ENCODE data around the gene ZDHHC4.
"Not testable (repeated sequence)": the region's sequence is repeated elsewhere in the genome, so short reads cannot be mapped to it uniquely, and the experiment has no call there.

ZDHHC4 gene

GRCh38 chr7:6562106-6562505 is 15.1 kb upstream of the ZDHHC4 start:
- no peak for DNase-seq (ENCODE audit: low read depth)

DNA sequence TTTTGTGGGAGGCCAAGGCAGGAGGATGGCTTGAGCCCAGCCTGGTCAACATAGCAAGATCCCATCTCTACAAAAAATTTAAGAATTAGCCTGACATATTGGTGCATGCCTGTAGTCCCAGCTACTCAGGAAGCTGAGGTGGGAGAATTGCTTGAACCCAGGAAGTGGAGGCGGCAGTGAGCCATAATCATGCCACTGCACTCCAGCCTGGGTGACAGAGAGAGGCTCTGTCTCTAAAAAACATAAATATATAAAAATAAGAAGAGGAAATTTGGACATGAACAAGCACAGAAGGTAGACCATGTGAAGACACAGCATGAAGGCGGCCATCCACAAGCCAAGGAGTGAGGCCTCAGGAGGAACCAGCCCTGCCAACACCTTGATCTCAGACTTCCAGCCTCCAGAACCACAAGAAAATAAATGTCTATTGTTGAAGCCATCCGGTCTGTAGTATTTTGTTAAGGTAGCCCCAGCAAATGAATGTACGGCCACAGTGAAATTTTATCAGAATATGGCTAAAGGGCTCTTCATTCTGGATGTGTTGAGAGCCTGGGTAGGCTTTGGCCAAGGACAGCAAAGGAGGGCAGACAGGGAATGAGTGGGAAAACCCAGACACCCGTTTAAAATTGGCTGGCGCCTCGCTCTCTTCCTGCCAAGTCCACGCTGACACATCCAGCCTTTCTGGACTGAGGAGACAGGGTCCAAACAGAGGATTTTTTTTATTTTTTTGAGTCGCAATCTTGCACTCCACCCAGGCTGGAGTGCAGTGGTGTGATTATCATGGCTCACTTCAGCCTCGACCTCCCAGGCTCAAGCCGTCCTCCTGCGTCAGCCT is 13.1 kb upstream of the ZDHHC4 start:
- DNase-seq (ENCODE audit: low read depth), result no peak

DNA sequence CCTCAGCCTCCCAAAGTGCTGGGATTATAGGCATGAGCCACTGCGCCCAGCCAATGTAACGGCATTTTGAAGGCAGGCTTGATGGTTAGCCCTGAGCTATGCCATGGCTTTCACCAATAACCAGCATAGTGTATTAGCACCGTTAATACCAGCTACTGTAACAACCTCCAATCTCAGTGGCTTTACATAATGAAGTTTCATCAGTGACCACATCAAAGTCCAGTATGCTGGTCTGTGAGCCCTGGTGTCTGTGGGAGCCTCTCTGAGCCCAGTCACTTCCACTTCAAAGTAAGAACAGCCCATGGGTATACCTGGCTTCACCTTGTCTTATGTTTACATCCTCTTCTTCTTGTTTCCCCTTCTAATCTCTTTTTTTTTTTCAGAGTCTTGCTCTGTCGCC is 11.6 kb upstream of the ZDHHC4 start:
- no peak for DNase-seq (ENCODE audit: low read depth)

- DNase-seq (ENCODE audit: low read depth), result no peak
Observed at GRCh38 chr7:6567886-6568285, 9.4 kb upstream of the ZDHHC4 start.

DNA sequence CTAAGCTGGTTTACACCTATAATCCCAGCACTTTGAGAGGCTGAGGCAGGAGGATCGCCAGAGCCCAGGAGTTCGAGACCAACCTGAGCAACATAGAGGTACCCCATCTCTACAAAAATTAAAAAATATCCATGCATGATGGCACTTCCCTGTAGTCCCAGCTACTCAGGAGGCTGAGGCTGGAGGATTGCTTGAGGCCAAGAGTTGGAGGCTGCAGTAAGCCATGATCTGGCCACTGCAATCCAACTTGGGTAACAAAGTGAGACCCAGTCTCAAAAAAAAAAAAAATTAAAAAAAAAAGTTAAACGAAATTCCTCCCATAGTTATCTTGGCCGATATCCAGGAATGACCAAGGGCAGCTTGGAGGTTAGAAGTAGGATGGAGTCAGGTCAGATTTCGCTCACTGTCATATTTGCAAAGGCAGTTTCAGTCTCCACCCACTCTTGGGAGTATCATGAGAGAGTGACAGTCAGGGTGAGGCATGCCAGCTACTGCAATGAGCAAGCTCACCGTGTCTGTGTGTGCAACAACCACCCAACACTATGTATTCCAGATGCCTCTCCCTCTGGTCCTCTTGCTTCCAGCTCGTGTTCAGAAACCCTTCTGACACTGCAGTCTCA is 6.0 kb upstream of the ZDHHC4 start:
- no peak for DNase-seq (ENCODE audit: low read depth)

- DNase-seq (ENCODE audit: low read depth), result no peak
Observed at GRCh38 chr7:6575281-6576023, 1.8 kb upstream of the ZDHHC4 start.

DNA sequence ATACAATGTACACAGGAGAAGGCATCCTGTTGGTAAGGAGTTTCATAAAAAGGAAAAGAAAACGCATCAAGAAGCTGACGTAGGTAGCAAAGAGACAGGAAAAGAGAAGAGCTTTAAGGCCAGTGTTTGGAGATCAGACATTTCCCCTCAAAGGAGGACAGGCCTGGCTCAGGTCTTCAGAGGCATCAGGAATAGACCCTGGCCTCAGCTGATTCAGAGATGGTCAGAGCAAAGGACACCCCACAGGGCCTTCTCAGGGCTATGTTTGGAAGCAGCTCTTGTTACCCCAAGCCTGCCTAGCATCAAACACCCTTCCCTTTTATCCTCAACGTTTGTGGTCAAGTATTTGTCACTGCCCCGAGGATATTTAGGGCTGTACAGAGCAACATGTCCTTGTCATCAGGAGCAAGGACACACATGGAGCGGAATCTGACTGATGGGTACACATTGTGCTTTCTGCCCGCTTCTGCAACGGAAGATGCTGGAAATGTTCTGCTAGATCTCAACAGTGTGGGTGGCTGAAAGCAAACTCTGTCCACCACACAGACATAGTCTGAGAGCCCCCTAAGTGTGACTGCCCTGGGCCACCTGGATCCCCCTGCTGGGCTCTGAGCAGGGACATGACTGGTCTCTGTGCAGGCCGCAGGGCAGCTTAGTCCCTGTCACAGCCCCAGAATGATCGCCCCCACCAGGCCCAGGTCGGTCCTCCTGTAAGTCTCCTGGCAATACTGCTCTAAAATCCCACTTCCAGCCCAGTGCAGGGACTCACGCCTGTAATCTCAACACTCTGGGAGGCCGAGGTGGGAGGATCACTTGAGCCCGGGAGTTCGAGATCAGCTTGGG is 1.0 kb upstream of the ZDHHC4 start:
- DNase-seq (ENCODE audit: low read depth), result no peak

- DNase-seq (ENCODE audit: low read depth), result not testable (repeated sequence)
Observed at GRCh38 chr7:6576867-6577368, 336 bp upstream of the ZDHHC4 start.

GRCh38 chr7:6578114-6579084 is 1.1 kb downstream of the ZDHHC4 start:
- no peak for DNase-seq (ENCODE audit: low read depth)

DNA sequence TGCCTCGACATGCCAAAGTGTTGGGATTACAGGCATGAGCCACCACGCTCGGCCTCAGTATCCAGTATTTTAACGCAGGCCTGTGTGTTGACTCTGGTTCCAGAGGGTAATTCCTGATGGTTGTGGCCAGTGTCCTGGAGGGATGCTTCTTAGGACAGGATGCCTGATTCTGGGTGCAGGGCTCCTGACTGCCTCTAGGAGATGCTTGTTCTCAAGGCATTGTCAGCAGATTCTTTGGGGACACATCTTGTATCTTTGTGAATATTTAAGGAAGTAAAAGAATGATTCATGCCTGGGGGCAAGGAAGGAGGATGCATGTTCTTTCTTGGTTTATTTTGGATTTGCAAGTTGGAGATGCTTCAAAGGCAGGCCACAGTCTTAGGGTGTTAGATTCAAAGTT is 2.2 kb downstream of the ZDHHC4 start:
- DNase-seq (ENCODE audit: low read depth), result no peak

DNA sequence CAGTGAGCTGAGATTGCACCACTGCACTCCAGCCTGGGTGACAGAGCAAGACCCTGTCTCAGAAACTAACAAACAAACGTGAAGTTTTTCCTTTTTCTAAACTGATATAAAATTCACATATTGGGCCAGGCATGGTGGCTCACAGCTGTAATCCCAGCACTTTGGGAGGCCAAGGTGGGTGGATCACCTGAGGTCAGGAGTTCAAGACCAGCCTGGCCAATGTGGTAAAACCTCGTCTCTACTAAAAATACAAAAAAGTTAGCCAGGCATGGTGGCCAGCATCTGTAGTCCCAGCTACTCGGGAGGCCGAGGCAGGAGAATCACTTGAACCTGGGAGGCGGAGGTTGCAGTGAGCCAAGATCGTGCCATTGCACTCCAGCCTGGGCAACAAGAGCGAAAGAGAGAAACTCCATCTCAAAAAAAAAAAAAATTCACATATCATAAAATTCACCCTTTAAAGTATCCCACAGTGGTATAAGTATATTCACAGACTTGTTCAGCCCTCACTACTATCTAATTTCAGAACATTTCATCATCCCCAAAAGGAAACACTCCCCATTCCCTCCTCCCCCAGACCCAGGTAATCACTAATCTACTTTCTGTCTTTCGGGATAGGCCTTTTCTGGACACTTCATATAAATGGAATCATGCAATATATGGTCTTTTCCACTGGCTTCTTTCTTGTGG is 8.6 kb downstream of the ZDHHC4 start:
- not testable (repeated sequence) for DNase-seq (ENCODE audit: low read depth)

DNA sequence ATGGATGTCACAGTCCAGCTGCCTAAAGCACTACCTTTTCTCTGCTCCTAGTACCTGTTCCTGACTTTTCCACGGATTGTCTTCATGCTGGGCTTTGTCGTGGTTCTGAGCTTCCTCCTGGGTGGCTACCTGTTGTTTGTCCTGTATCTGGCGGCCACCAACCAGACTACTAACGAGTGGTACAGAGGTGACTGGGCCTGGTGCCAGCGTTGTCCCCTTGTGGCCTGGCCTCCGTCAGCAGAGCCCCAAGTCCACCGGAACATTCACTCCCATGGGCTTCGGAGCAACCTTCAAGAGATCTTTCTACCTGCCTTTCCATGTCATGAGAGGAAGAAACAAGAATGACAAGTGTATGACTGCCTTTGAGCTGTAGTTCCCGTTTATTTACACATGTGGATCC is 11.3 kb downstream of the ZDHHC4 start:
- no peak for DNase-seq (ENCODE audit: low read depth)

DNA sequence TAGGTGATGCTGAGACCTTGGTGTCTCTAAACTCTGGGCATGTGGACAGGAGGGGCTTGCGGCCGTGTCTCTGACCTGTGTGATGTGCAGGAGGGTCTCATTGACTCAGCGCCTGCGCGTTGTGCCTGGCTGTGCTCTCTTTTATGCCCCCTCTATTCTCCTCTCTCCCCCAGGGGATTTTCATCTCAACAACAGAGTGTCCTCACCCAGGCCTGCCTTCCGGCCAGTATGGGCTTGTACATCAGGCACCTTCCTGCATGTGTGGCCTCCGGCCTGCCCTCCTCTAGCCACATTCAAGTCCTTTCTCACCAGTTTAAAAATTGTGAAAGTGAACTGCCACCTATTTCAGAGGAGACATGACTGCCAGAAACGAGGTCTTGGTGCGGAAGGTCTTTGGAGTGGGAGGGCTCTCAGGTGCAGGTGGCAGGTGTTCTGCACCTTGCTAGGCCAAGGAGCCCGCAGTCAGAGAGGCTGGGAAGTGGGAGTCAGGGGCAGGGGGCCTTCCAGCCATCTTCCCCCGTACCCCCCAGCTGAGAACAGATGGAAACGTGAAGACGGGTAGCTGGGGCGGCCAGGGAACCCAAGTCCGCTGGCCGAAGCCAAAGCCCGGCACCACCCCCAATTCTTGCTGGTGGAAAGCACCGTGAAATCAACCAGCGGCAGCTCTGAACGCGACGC is 12.0 kb downstream of the ZDHHC4 start:
- DNase-seq (ENCODE audit: low read depth), result no peak

DNA sequence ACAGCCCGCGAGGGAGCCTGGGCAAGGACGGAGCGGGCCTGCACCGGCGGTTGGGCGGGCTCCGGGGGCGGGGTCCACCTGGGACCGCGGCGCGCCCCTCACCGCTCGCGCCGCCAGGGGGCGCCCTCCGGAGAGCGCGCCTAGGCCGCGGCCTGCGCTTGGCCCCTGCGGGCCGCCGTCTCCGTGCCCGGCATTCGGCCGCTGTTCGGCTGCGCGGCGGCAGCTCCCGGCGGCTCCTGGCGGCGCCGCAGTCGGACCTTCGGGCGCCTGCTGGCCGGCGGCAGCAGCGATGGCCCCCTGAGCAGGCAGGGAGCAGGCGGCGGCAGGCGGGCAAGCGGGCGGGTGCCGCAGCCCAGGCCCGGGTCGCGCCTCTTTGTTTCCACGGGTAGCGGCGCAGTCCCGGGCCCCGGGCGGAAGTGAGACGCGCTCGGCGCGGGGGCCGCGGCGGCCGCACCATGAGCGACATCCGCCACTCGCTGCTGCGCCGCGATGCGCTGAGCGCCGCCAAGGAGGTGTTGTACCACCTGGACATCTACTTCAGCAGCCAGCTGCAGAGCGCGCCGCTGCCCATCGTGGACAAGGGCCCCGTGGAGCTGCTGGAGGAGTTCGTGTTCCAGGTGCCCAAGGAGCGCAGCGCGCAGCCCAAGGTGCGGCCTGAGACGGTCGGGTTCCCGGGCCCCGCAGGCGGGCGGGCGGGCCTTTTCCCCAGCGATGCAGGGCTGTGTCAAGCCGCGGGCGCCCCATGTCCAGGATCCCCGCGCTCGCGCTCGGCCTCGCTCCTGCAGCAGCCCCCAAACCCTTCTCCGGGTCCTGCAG is 12.8 kb downstream of the ZDHHC4 start, which contains the start of gene INTS15:
TSS of gene INTS15 (plus strand) at position 193 of the 816 bp plus-strand sequence. CDS start at position 456, 263 bp downstream.
- peak; percentile 77 for DNase-seq (ENCODE audit: low read depth)

GRCh38 chr7:6590645-6591110 is 13.4 kb downstream of the ZDHHC4 start:
- no peak for DNase-seq (ENCODE audit: low read depth)

DNA sequence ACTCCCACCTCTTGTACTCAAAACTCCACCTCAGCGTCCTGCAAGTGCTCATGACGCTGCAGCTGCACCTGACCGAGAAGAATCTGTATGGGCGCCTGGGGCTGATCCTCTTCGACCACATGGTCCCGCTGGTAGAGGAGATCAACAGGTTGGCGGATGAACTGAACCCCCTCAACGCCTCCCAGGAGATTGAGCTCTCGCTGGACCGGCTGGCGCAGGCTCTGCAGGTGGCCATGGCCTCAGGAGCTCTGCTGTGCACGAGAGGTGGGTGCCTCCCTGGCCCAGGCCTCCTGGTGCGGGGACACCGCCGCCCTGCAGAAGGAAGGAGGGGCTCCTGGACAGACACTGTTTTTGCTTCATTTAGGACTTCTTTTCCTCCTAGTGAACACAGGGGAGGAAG is 22.8 kb downstream of the ZDHHC4 start:
- DNase-seq (ENCODE audit: low read depth), result no peak

DNA sequence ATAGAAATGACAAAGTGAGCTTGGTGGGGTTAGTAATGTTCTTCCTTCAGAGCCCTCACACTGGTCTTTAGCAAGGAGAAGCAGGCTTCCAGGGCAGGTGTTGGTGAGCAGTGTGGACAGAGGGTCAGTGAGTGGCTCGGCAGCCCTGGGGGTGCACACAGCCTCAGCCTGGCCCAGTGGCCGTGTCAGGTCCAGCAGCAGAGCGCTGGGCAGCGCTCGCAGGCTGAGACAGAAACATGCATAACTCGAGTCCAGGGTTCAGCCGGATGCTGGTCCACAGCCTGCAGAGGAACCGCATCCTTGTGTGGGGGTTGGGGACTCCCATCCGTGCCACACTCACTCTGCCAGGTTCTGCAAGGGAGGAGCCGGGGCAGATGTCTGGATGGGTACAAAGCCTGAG is 27.2 kb downstream of the ZDHHC4 start:
- DNase-seq (ENCODE audit: low read depth), result no peak

- DNase-seq (ENCODE audit: low read depth), result no peak
Observed at GRCh38 chr7:6606866-6607583, 29.8 kb downstream of the ZDHHC4 start.
